Common myeloid progenitor, CD34-positive (primary cell): Measurements from ENCODE around the gene HUNK.

Experiments
- CTCF ChIA-PET: fragments of 350-600 bp; sonication (Branson Sonifier 250); formaldehyde crosslinking; loops from one replicate; lab custom pipeline; 2021; ENCODE audit warnings: antibody characterized with exemption; lab: Charles Lee
- POLR2A ChIA-PET: fragments of 350-600 bp; sonication (Branson Sonifier 250); formaldehyde crosslinking; loops from one replicate; lab custom pipeline; 2021; ENCODE audit warnings: antibody characterized with exemption; lab: Charles Lee
- DNase-seq, 3 donors: peaks; one replicate each; pipeline versions ENCODE4 v3.0.0 to v3.0.0-alpha.2; 2013
- H3K27ac ChIP-seq, 2 experiments: 1 replicate in 1 of 2; 2 replicates in 1 of 2; pipeline ENCODE4 v1.7.0; 2013; ENCODE audit warnings: inconsistent platforms in 2 of 2, low read length in 2 of 2, mild to moderate bottlenecking in 2 of 2, low read depth in 1 of 2, moderate library complexity in 1 of 2; ENCODE audit not compliant: severe bottlenecking in 2 of 2, insufficient read depth in 1 of 2, poor library complexity in 1 of 2
- H3K27me3 ChIP-seq, 5 experiments: replicated peaks in 2 of 5; 1 replicate in 3 of 5; 2 replicates in 2 of 5; pipeline versions ENCODE4 v1.6.1 to v1.7.0; 2013; ENCODE audit warnings: low read length in 4 of 5, mild to moderate bottlenecking in 2 of 5, moderate library complexity in 2 of 5, inconsistent platforms in 1 of 5; ENCODE audit not compliant: insufficient read depth in 5 of 5, control insufficient read depth in 4 of 5
- H3K36me3 ChIP-seq, 4 experiments: 1 replicate in 2 of 4; 2 replicates in 2 of 4; pipeline versions ENCODE4 v1.6.1 to v1.7.0; 2013; ENCODE audit warnings: low read length in 3 of 4, control low read depth in 1 of 4, mild to moderate bottlenecking in 1 of 4; ENCODE audit not compliant: control insufficient read depth in 4 of 4, insufficient read depth in 4 of 4
- H3K4me1 ChIP-seq, 4 experiments: 1 replicate in 3 of 4; 2 replicates in 1 of 4; pipeline versions ENCODE4 v1.6.1 to v1.7.1; 2013; ENCODE audit warnings: low read length in 3 of 4, mild to moderate bottlenecking in 3 of 4, control low read depth in 1 of 4, inconsistent platforms in 1 of 4, moderate library complexity in 1 of 4; ENCODE audit not compliant: control insufficient read depth in 4 of 4, insufficient read depth in 4 of 4; ENCODE audit errors: control extremely low read depth in 1 of 4
- H3K4me3 ChIP-seq, 7 experiments: 1 replicate in 4 of 7; 2 replicates in 3 of 7; pipeline versions ENCODE4 v1.5.1 to v1.7.0; 2013; ENCODE audit warnings: mild to moderate bottlenecking in 7 of 7, low read length in 6 of 7, moderate library complexity in 6 of 7, inconsistent platforms in 2 of 7, low read depth in 2 of 7, control low read depth in 1 of 7; ENCODE audit not compliant: insufficient read depth in 4 of 7, control insufficient read depth in 1 of 7; ENCODE audit errors: extremely low read depth in 1 of 7
- H3K9me3 ChIP-seq, 5 experiments: 1 replicate in 4 of 5; 2 replicates in 1 of 5; pipeline versions ENCODE4 v1.6.1 to v1.7.1; 2013; ENCODE audit warnings: low read length in 4 of 5, mild to moderate bottlenecking in 2 of 5, inconsistent platforms in 1 of 5, low read depth in 1 of 5, moderate library complexity in 1 of 5; ENCODE audit not compliant: control insufficient read depth in 4 of 5, insufficient read depth in 2 of 5; ENCODE audit errors: control extremely low read depth in 1 of 5
- WGBS: methylation state at CpG from one replicate; pipeline ENCODE4 v1.1.5; 2013; ENCODE audit not compliant: insufficient coverage; 5-methylcytosine and 5-hydroxymethylcytosine counted together

Gene HUNK

GRCh38 chr21:31967334-31967733, 94.5 kb downstream of the HUNK start:
- no peaks in the 10 kb centered on the region for H3K36me3 ChIP-seq
- POLR2A ChIA-PET: no interaction called here

DNA sequence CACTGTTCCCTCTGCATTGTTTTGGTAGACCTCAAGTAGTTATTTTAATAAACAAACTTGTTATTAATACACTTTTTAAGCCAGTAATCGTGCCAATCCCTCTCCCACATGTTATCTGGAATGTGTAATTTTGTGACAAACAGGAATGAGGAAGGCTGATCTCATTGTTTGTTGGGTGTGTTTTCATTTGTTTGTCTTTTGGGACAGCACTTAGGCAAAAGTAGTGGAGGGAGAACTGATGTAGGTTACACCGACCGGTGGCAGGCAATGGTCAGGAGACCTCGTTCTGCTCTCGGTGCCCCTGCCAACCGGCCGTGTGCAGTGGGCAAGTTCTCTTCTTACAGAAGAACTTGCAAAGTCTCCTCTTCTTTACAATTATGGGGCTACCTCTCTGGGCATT, 99.8 kb downstream of the HUNK start:
- Histone ChIP-seq H3K9me3 (peaks cover 0 to 5% (median 0%) of the 10 kb centered on the region in 5 experiments), H3K27ac (no peak overlapping the region), H3K4me1 (peaks cover 0 to 4% (median under 1%) of the 10 kb centered on the region in 4 experiments), H3K27me3 (peaks cover 0 to 13% (median 0%) of the 10 kb centered on the region in 5 experiments), H3K36me3 (no peaks in the 10 kb centered on the region), H3K4me3 (no peak overlapping the region)
- ChIA-PET POLR2A (no interaction called here), CTCF (no interaction called here)
- 100% methylated on average over 6 of the region's 7 CpGs for WGBS
- no peak for DNase-seq

More at GRCh38 chr21:31967334-31967733, 94.5 kb downstream of the HUNK start:
- WGBS: 95% methylated on average over 5 of the region's 7 CpGs
- H3K9me3 ChIP-seq: no peaks in the 10 kb centered on the region
- CTCF ChIA-PET: no interaction called here
- no peak overlapping the region for H3K4me3 ChIP-seq
- H3K27ac ChIP-seq: no peak overlapping the region
- DNase-seq: no peak
- H3K4me1 ChIP-seq: no peaks in the 10 kb centered on the region
- peaks cover 0 to 2% (median 0%) of the 10 kb centered on the region in 5 experiments for H3K27me3 ChIP-seq

GRCh38 chr21:31973402-31973944, 100.7 kb downstream of the HUNK start:
- Histone ChIP-seq H3K36me3 (no peaks in the 10 kb centered on the region), H3K27ac (no peak overlapping the region), H3K4me1 (peaks cover 0 to 4% (median under 1%) of the 10 kb centered on the region in 4 experiments), H3K4me3 (no peak overlapping the region), H3K27me3 (peaks cover 0 to 13% (median 0%) of the 10 kb centered on the region in 5 experiments), H3K9me3 (peaks cover 0 to 5% (median 0%) of the 10 kb centered on the region in 5 experiments)
- DNase-seq: no peak
- ChIA-PET POLR2A (no interaction called here), CTCF (no interaction called here)
- WGBS: 100% methylated on average over 4 of the region's 6 CpGs

- Histone ChIP-seq H3K36me3 (no peaks in the 10 kb centered on the region), H3K27ac (no peak overlapping the region), H3K27me3 (peaks cover 0 to 13% (median 0%) of the 10 kb centered on the region in 5 experiments), H3K4me1 (peaks cover 0 to 4% (median under 1%) of the 10 kb centered on the region in 4 experiments), H3K9me3 (peaks cover 0 to 5% (median 0%) of the 10 kb centered on the region in 5 experiments), H3K4me3 (no peak overlapping the region)
- DNase-seq: peak; percentile 34 to 62 (median 48)
- POLR2A ChIA-PET: interaction anchor here (0.6 to 0.7 kb wide), 2 partner anchors 21 to 1739 kb away, joined by 3 to 7 read pairs; no protein-coding TSS in a partner anchor
- CTCF ChIA-PET: no interaction called here
- WGBS: 7% methylated on average over 16 of the region's 16 CpGs
Observed at GRCh38 chr21:31974454-31974985, 101.7 kb downstream of the HUNK start.

- H3K4me3 ChIP-seq: no peak overlapping the region
- peaks cover 0 to 5% (median 0%) of the 10 kb centered on the region in 5 experiments for H3K9me3 ChIP-seq
- CTCF ChIA-PET: no interaction called here
- DNase-seq: no peak
- peaks cover 0 to 4% (median under 1%) of the 10 kb centered on the region in 4 experiments for H3K4me1 ChIP-seq
- no peaks in the 10 kb centered on the region for H3K36me3 ChIP-seq
- POLR2A ChIA-PET: no interaction called here
- H3K27me3 ChIP-seq: peaks cover 0 to 13% (median 0%) of the 10 kb centered on the region in 5 experiments
- no peak overlapping the region for H3K27ac ChIP-seq
- WGBS: 90% methylated on average over 4 of the region's 6 CpGs
Observed at GRCh38 chr21:31975491-31975890, 102.7 kb downstream of the HUNK start.

DNA sequence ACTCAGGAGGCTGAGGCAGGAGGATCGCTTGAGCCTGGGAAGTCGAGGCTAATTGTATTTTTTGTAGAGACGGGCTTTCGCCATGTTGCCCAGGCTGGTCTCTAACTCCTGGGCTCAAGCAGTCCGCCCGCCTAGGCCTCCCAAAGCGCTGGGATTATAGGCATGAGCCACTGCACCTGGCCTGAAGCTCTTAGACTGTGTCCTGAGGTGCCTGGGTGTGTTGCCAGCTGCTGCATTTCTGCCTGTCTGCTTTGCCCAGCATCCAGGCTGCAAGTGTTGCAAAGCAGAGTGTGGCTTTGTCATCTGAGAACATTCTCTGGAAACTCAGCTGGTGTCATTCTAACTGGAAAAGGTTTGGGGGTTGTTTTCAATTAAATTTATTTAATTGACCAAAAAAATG, 105.0 kb downstream of the HUNK start:
- WGBS: 91% methylated on average over 6 of the region's 7 CpGs
- Histone ChIP-seq H3K4me1 (peaks cover 0 to 4% (median under 1%) of the 10 kb centered on the region in 4 experiments), H3K27ac (no peak overlapping the region), H3K4me3 (no peak overlapping the region), H3K9me3 (peaks cover 0 to 7% (median 0%) of the 10 kb centered on the region in 5 experiments), H3K27me3 (peaks cover 0 to 12% (median 0%) of the 10 kb centered on the region in 5 experiments), H3K36me3 (no peaks in the 10 kb centered on the region)
- ChIA-PET CTCF (no interaction called here), POLR2A (no interaction called here)
- DNase-seq: no peak

- DNase-seq: no peak
- Histone ChIP-seq H3K36me3 (no peaks in the 10 kb centered on the region), H3K4me1 (no peaks in the 10 kb centered on the region), H3K27ac (no peak overlapping the region), H3K27me3 (no peaks in the 10 kb centered on the region), H3K4me3 (no peak overlapping the region), H3K9me3 (peaks cover 0 to 2% (median 0%) of the 10 kb centered on the region in 5 experiments)
- CTCF ChIA-PET: interaction anchor here (1.4 kb wide), 1 partner anchor 11 kb away, joined by 3 read pairs; no protein-coding TSS in a partner anchor
- 83% methylated on average over 3 of the region's 4 CpGs for WGBS
- POLR2A ChIA-PET: no interaction called here
Observed at GRCh38 chr21:31983120-31983519, 110.3 kb downstream of the HUNK start.
